Fibroblast of villous mesenchyme (primary cell): ENCODE results near the gene BMPER. TPM values are rescaled to one million over a fixed set of nuclear protein-coding genes. Genes with fewer than 3 reads are reported as not detected.

Experiments used
- DNase-seq: peaks from one replicate; pipeline ENCODE4 v3.0.0-alpha.2; 2010; ENCODE audit warnings: low read depth
- H3K4me3 ChIP-seq: 2 replicates; pipeline ENCODE4 v1.5.1; 2011; ENCODE audit warnings: low read depth, mild to moderate bottlenecking, low read length
- CTCF ChIP-seq: IDR thresholded peaks from 2 replicates; pipeline ENCODE4 v1.5.1; 2012; ENCODE audit warnings: low read depth, mild to moderate bottlenecking, low read length; ENCODE audit not compliant: insufficient read depth
- total RNA-seq: library from RNA; depleted of rRNA; stranded (reverse); fragments of >200 nt; gene quantifications from 2 replicates; pipeline ENCODE4 v1.2.3, GENCODE V29; 2012

The BMPER gene
- total RNA-seq, 1 donor: 7.8 TPM

DNA sequence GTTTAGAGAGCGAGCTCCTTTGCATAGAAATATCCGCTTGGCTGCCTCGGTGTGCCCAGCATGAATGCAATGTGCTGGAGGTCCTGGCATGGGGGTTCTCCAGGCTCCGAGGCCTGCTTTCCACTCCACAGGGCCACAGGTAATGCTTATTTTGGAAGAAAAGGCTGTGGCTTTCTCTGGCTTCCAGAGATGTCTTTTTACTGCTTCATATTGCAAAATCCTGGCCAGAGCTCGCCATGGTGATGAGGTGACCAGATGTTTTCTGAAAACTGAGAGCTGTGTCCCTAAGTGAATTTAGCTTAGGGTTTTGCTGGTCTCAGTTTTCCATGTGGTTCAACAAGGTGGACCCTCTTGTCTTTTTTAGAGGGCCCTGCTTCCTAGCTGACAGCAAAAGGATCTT, 65.2 kb downstream of the BMPER start:
- TF ChIP-seq CTCF: no peak
- DNase-seq: peak; percentile 42
- H3K4me3 ChIP-seq: no peak overlapping the region

DNA sequence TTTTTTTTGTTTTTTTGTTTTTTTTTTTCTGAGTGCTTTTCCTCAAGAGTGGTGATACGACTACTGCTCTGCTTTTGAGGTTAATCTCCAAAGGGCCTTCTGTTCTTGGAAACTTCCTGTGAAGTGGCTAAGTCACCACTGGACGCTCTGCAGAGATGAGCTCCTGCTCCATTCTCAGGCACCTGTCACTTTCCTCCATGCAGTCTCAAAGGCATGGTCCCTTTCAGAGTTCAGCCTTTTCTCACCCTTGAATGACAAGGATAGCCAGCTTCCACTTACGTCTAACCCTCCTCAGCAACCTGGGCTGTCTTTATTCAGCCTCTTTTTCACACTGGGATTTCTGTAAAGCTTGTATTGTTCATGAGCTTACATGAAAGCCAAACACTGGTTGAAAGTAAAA, 65.8 kb downstream of the BMPER start:
- no peak overlapping the region for H3K4me3 ChIP-seq
- no peak for DNase-seq
- no peak for TF ChIP-seq CTCF

GRCh38 chr7:33973231-33974015, 68.1 kb downstream of the BMPER start:
- no peak for TF ChIP-seq CTCF
- no peak for DNase-seq
- no peak overlapping the region for H3K4me3 ChIP-seq

DNA sequence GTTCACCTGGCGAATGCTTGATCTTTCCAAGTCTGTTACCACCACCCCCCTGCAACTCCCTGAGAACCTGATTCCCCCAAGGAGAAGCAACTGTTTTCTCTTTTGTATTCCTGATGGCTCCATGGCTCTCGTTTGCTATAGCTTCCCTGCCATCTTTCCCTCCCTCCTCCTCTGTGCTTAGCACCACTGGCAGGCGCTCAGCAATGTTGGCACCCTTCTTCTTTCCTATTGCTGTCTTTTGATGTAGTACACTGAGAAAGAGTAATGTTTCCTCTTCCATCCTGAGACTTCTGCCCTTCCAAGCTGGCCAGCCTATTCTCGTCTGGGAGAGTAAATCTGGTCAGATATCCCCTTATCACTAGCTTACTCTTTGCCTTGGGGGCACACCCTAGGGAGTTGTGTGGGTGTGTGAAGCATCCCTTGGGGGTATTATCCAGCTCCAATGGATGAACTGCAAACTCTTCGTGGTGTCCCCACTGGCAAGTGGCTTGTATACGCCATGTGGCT, 74.0 kb downstream of the BMPER start:
- H3K4me3 ChIP-seq: no peak overlapping the region
- no peak for DNase-seq
- TF ChIP-seq CTCF: no peak

- peak; percentile 94 for DNase-seq
- TF ChIP-seq CTCF: no peak
- no peak overlapping the region for H3K4me3 ChIP-seq
Observed at GRCh38 chr7:33979807-33980355, 74.5 kb downstream of the BMPER start.

GRCh38 chr7:33981226-33981625, 75.9 kb downstream of the BMPER start:
- H3K4me3 ChIP-seq: no peak overlapping the region
- no peak for TF ChIP-seq CTCF
- peak; percentile 68 for DNase-seq
